HCT116 (cell line): ENCODE data around the gene KIF26A. TPM values are rescaled to one million over a fixed set of nuclear protein-coding genes. Genes with fewer than 3 reads are reported as not detected.

Experiments
- ATAC-seq: fragments of 200-7000 bp; cut with Tn5 transposase; 2 replicates; pipeline ENCODE4 v1.9.1; 2020; ENCODE audit warnings: mild to moderate bottlenecking, moderate library complexity
- BruUV-seq: library from RNA; stranded (reverse); fragments of 400-500 nt; replicated peaks from 2 replicates; lab custom pipeline; 2021; lab: Mats Ljungman, UMichigan
- CTCF ChIA-PET: fragments of 300-600 bp; sonication (Branson Sonifier 250); formaldehyde crosslinking; loops from one replicate; lab custom pipeline; 2021; ENCODE audit warnings: antibody characterized with exemption; lab: Charles Lee
- POLR2A ChIA-PET: fragments of 300-600, 350-600 bp; sonication (Branson Sonifier 250); formaldehyde crosslinking; loops from one replicate; lab custom pipeline; 2021; ENCODE audit warnings: antibody characterized with exemption; lab: Charles Lee
- RAD21 ChIA-PET, 2 experiments: fragments of 300-600 bp; sonication (Branson Sonifier 250); formaldehyde crosslinking; loops; one replicate each; lab custom pipeline; 2023; ENCODE audit warnings: low total read pairs in 2 of 2; ENCODE audit not compliant: uncharacterized antibody in 2 of 2, unreplicated experiment in 2 of 2, low non-redundant PET in 1 of 2; lab: Charles Lee
- DNase-seq: peaks from one replicate; pipeline ENCODE4 v3.0.0-alpha.2; 2010; ENCODE audit warnings: low read depth, low spot score
- H2AFZ ChIP-seq: fragments of 200-600 bp; shearing (Covaris generic), sonication (generic); 2 replicates; pipeline ENCODE4 v1.6.1; 2017; ENCODE audit warnings: low read depth, mixed run types, mixed read lengths, antibody characterized with exemption, low read length; ENCODE audit not compliant: poor library complexity, severe bottlenecking
- H3K27ac ChIP-seq: 2 replicates; pipeline ENCODE4 v1.5.1; 2012; ENCODE audit warnings: low read depth, low read length
- H3K27me3 ChIP-seq: fragments of 200-600 bp; sonication (generic); 2 replicates; pipeline ENCODE4 v1.6.1; 2016; ENCODE audit warnings: mixed run types, low read length, mixed read lengths; ENCODE audit not compliant: insufficient read depth
- H3K36me3 ChIP-seq, 2 experiments: fragments of 200-500 bp in 1 of 2; fragments of 200-600 bp in 1 of 2; sonication (Bioruptor generic) in 1 of 2; sonication (generic) in 1 of 2; 2 replicates each; pipeline versions ENCODE4 v1.5.1 to v1.6.1; 2014 to 2016; ENCODE audit warnings: low read length in 2 of 2, inconsistent platforms in 1 of 2, mixed read lengths in 1 of 2, mixed run types in 1 of 2; ENCODE audit not compliant: insufficient read depth in 2 of 2, control insufficient read depth in 1 of 2
- H3K4me1 ChIP-seq, 2 experiments: fragments of 200-600 bp in 1 of 2; sonication (generic) in 1 of 2; 2 replicates each; pipeline versions ENCODE4 v1.5.1 to v1.6.1; 2012 to 2017; ENCODE audit warnings: low read length in 2 of 2, inconsistent platforms in 1 of 2, mild to moderate bottlenecking in 1 of 2, mixed read lengths in 1 of 2, mixed run types in 1 of 2, moderate library complexity in 1 of 2; ENCODE audit not compliant: insufficient read depth in 2 of 2, control insufficient read depth in 1 of 2
- H3K4me2 ChIP-seq: fragments of 200-600 bp; sonication (generic); 2 replicates; pipeline ENCODE4 v1.6.1; 2017; ENCODE audit warnings: mixed run types, low read length, mixed read lengths
- H3K4me3 ChIP-seq, 2 experiments: fragments of 200-600 bp in 1 of 2; sonication (generic) in 1 of 2; replicated peaks in 1 of 2; 2 replicates each; pipeline ENCODE4 v1.5.1; 2011 to 2016; ENCODE audit warnings: low read length in 2 of 2, control low read depth in 1 of 2, low read depth in 1 of 2, mild to moderate bottlenecking in 1 of 2, mixed read lengths in 1 of 2, mixed run types in 1 of 2
- H3K79me2 ChIP-seq: fragments of 200-600 bp; sonication (generic); 2 replicates; pipeline ENCODE4 v1.6.1; 2017; ENCODE audit warnings: mild to moderate bottlenecking, mixed run types, low read length, moderate library complexity, mixed read lengths; ENCODE audit not compliant: insufficient read depth
- H3K9ac ChIP-seq: fragments of 200-600 bp; sonication (generic); 2 replicates; pipeline ENCODE4 v1.6.1; 2016; ENCODE audit warnings: low read length, mixed read lengths
- H3K9me2 ChIP-seq: fragments of 200-600 bp; sonication (generic), shearing (Covaris generic); 2 replicates; pipeline ENCODE4 v1.6.1; 2017; ENCODE audit warnings: mixed run types, mild to moderate bottlenecking, moderate library complexity; ENCODE audit not compliant: insufficient read depth
- H3K9me3 ChIP-seq, 2 experiments: fragments of 200-500 bp in 1 of 2; fragments of 200-600 bp in 1 of 2; sonication (Bioruptor generic) in 1 of 2; sonication (generic) in 1 of 2; 2 replicates each; pipeline ENCODE4 v1.6.1; 2014 to 2017; ENCODE audit warnings: low read length in 2 of 2, mixed read lengths in 2 of 2, inconsistent platforms in 1 of 2, low read depth in 1 of 2, mild to moderate bottlenecking in 1 of 2, mixed run types in 1 of 2, moderate library complexity in 1 of 2; ENCODE audit not compliant: control insufficient read depth in 1 of 2, insufficient read depth in 1 of 2
- H4K20me1 ChIP-seq: fragments of 200-600 bp; sonication (generic), shearing (Covaris generic); 2 replicates; pipeline ENCODE4 v1.6.1; 2017; ENCODE audit warnings: mixed run types, mild to moderate bottlenecking, moderate library complexity; ENCODE audit not compliant: insufficient read depth
- SIN3A ChIP-seq: IDR thresholded peaks from 2 replicates; pipeline ENCODE4 v1.6.1; 2012; ENCODE audit warnings: low read depth
- SRF ChIP-seq: IDR thresholded peaks from 2 replicates; pipeline ENCODE4 v1.6.1; 2012; ENCODE audit warnings: low read depth
- ZBTB33 ChIP-seq: IDR thresholded peaks from 2 replicates; pipeline ENCODE4 v1.6.1; 2011; ENCODE audit warnings: mild to moderate bottlenecking, low read length, moderate library complexity; ENCODE audit not compliant: insufficient replicate concordance; ENCODE audit errors: extremely low read depth
- ZFX ChIP-seq: fragments of 450-650 bp; IDR thresholded peaks from 2 replicates; pipeline ENCODE4 v1.6.1; 2017
- intact Hi-C: fragments of 100-400 bp; cut with micrococcal nuclease; formaldehyde crosslinking; loops from 2 replicates; pipeline ENCODE4 v1.10.0; 2022
- total RNA-seq: library from RNA; stranded (reverse); gene quantifications from one replicate; pipeline ENCODE4 v1.2.1, GENCODE V29; 2021; ENCODE audit not compliant: unreplicated experiment
- TF ChIP-seq, protein P1 (sequence below): IDR thresholded peaks from 2 replicates; pipeline ENCODE4 v1.6.1; 2012; ENCODE audit warnings: low read depth
- TF ChIP-seq, protein P2 (sequence below), 3 experiments: fragments of 200-600 bp in 1 of 3; sonication (generic) in 1 of 3; IDR thresholded peaks in 2 of 3; conservative IDR thresholded peaks in 1 of 3; 2 replicates each; pipeline ENCODE4 v1.5.1; 2012 to 2017; ENCODE audit warnings: low read depth in 2 of 3, low read length in 2 of 3, antibody characterized with exemption in 1 of 3, borderline replicate concordance in 1 of 3, control low read depth in 1 of 3, mild to moderate bottlenecking in 1 of 3, mixed read lengths in 1 of 3, mixed run types in 1 of 3, moderate library complexity in 1 of 3; ENCODE audit not compliant: insufficient read depth in 1 of 3

Gene KIF26A
- total RNA-seq, 1 experiment from 2014 or later: 10.2 TPM

DNA sequence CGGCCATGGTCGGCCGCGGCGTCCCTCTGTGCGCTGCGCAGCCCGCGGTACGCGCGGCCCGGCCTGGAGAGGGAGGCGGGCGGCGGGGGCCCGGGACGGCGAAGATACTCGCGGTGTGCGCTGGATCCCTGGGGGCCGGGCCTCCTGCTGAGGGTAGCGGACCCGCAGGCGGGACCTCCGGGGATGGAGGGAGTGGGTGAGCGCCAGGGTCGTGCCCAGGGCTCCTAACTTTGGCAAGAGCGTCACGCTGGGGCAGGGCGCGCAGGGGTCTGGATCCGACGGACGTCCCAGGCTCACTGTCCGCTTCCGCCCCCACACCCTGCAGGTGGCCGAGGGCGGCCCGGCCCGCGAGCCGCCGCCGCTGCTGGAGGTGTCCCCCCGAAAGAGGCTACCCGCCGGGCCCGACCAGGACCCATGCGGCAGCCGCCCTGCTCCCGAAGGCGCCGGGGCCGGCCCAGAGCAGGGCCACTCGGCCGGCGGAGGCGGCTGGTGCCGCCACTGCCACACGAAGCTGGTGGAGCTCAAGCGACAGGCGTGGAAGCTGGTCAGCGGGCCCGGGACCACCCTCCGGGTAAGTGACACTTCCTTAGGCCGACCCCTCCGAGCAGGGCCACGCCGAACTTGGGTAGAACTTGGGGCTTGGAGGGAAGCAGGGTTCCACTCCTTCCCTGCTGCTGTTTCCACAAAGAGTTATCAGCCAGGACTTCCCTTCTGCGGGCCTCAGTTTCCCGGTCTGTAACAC is 502 bp downstream of the KIF26A start:
- Histone ChIP-seq H3K9me3 (no peaks in the 10 kb centered on the region), H4K20me1 (no peaks in the 10 kb centered on the region), H3K4me1 (peaks cover 10 to 29% of the 10 kb centered on the region in 2 experiments; a peak in 3 of 4 replicates), H3K9me2 (no peaks in the 10 kb centered on the region), H3K36me3 (no peaks in the 10 kb centered on the region), H3K4me3 (peak overlapping the region; percentile 71 to 81), H3K27ac (peak overlapping the region; percentile 86), H2AFZ (no peak overlapping the region), H3K27me3 (no peaks in the 10 kb centered on the region), H3K4me2 (peak overlapping the region; percentile 99), H3K79me2 (peaks cover 13% of the 10 kb centered on the region; the same call in 1 of the 2 replicates), H3K9ac (peak overlapping the region; percentile 78)
- no peak for DNase-seq
- ChIA-PET RAD21 (interaction anchor here in 1 of 2 experiments (1.1 kb wide), 1 partner anchor 425 kb away, joined by 3 read pairs; no protein-coding TSS in a partner anchor), POLR2A (interaction anchor here (0.6 kb wide), 1 partner anchor 841 kb away, joined by 3 read pairs; no protein-coding TSS in a partner anchor), CTCF (interaction anchor here (1.2 kb wide), 1 partner anchor 425 kb away, joined by 3 read pairs; no protein-coding TSS in a partner anchor)
- TF ChIP-seq SIN3A (no peak), ZFX (peak; percentile 83; the same call in 1 of the 2 replicates)
- intact Hi-C loops: loop anchor here (1.0 to 10.0 kb wide), 3 partner anchors 155 to 334 kb away; no protein-coding TSS in a partner anchor
- peak; percentile 40 for ATAC-seq
- BruUV-seq: no TSS peak

GRCh38 chr14:104139460-104140212 is 1.2 kb downstream of the KIF26A start:
- H3K9me3 ChIP-seq: no peaks in the 10 kb centered on the region
- ChIA-PET CTCF (interaction anchor here (1.2 kb wide), 1 partner anchor 424 kb away, joined by 3 read pairs; no protein-coding TSS in a partner anchor), RAD21 (interaction anchor here in 1 of 2 experiments (1.1 kb wide), 1 partner anchor 424 kb away, joined by 3 read pairs; no protein-coding TSS in a partner anchor), POLR2A (no interaction called here)
- intact Hi-C loops: loop anchor here (10.0 kb wide), 1 partner anchor 335 kb away; no protein-coding TSS in a partner anchor
- H3K36me3 ChIP-seq: no peaks in the 10 kb centered on the region
- ATAC-seq: no peak
- H3K4me2 ChIP-seq: peak overlapping the region; percentile 99
- no TSS peak for BruUV-seq
- no peak for DNase-seq
- no peaks in the 10 kb centered on the region for H3K9me2 ChIP-seq
- peaks cover 14% of the 10 kb centered on the region; the same call in 1 of the 2 replicates for H3K79me2 ChIP-seq
- H3K4me1 ChIP-seq: peaks cover 10 to 29% of the 10 kb centered on the region in 2 experiments; a peak in 3 of 4 replicates
- peak overlapping the region; percentile 86; the same call in 1 of the 2 replicates for H3K27ac ChIP-seq
- peak overlapping the region; percentile 78 for H3K9ac ChIP-seq
- H4K20me1 ChIP-seq: no peaks in the 10 kb centered on the region
- H2AFZ ChIP-seq: no peak overlapping the region
- H3K4me3 ChIP-seq: peak overlapping the region; percentile 71 to 81
- H3K27me3 ChIP-seq: no peaks in the 10 kb centered on the region
- TF ChIP-seq, protein P1, sequence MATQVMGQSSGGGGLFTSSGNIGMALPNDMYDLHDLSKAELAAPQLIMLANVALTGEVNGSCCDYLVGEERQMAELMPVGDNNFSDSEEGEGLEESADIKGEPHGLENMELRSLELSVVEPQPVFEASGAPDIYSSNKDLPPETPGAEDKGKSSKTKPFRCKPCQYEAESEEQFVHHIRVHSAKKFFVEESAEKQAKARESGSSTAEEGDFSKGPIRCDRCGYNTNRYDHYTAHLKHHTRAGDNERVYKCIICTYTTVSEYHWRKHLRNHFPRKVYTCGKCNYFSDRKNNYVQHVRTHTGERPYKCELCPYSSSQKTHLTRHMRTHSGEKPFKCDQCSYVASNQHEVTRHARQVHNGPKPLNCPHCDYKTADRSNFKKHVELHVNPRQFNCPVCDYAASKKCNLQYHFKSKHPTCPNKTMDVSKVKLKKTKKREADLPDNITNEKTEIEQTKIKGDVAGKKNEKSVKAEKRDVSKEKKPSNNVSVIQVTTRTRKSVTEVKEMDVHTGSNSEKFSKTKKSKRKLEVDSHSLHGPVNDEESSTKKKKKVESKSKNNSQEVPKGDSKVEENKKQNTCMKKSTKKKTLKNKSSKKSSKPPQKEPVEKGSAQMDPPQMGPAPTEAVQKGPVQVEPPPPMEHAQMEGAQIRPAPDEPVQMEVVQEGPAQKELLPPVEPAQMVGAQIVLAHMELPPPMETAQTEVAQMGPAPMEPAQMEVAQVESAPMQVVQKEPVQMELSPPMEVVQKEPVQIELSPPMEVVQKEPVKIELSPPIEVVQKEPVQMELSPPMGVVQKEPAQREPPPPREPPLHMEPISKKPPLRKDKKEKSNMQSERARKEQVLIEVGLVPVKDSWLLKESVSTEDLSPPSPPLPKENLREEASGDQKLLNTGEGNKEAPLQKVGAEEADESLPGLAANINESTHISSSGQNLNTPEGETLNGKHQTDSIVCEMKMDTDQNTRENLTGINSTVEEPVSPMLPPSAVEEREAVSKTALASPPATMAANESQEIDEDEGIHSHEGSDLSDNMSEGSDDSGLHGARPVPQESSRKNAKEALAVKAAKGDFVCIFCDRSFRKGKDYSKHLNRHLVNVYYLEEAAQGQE: no peak
- TF ChIP-seq SRF: no peak
- TF ChIP-seq ZBTB33: no peak
- no peak for TF ChIP-seq ZFX
- TF ChIP-seq, protein P2, sequence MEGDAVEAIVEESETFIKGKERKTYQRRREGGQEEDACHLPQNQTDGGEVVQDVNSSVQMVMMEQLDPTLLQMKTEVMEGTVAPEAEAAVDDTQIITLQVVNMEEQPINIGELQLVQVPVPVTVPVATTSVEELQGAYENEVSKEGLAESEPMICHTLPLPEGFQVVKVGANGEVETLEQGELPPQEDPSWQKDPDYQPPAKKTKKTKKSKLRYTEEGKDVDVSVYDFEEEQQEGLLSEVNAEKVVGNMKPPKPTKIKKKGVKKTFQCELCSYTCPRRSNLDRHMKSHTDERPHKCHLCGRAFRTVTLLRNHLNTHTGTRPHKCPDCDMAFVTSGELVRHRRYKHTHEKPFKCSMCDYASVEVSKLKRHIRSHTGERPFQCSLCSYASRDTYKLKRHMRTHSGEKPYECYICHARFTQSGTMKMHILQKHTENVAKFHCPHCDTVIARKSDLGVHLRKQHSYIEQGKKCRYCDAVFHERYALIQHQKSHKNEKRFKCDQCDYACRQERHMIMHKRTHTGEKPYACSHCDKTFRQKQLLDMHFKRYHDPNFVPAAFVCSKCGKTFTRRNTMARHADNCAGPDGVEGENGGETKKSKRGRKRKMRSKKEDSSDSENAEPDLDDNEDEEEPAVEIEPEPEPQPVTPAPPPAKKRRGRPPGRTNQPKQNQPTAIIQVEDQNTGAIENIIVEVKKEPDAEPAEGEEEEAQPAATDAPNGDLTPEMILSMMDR (IDR thresholded peaks at IDR 0.05 in 2 of 3, conservative IDR thresholded peaks at IDR 0.05 in 1 of 3; ENCODE audit: borderline replicate concordance in 1 of 3, insufficient read depth in 1 of 3, low read depth in 2 of 3, low read length in 2 of 3): no peak
